ENCODE measurements around the gene GSK3B. TPM values are rescaled to one million over a fixed set of nuclear protein-coding genes. Genes with fewer than 3 reads are reported as not detected.

The GSK3B gene
- total and polyA plus RNA-seq, 2 experiments from 2014 or later, result 19.7 to 43.1 TPM

GRCh38 chr3:119778811-119779210, 315.4 kb downstream of the GSK3B start:
- Histone ChIP-seq H3K27ac (no peak overlapping the region), H3K4me2 (ENCODE audit: unreplicated experiment) (no peak overlapping the region), H3K4me3 (no peak overlapping the region), H3K27me3 (replicated peaks; ENCODE audit: insufficient read depth) (0 out of 2 replicates have a peak, but pooled peaks cover 4% of the 10 kb centered on the region), H3K36me3 (ENCODE audit: low read depth) (no peaks in the 10 kb centered on the region), H3K9ac (no peak overlapping the region), H3K4me1 (ENCODE audit: insufficient read depth) (no peaks in the 10 kb centered on the region), H3K9me3 (ENCODE audit: low read depth) (no peaks in the 10 kb centered on the region), H2AFZ (no peak overlapping the region), H3F3A (ENCODE audit: insufficient read depth) (no peaks in the 10 kb centered on the region), H3K79me2 (ENCODE audit: insufficient read depth) (no peaks in the 10 kb centered on the region), H4K20me1 (ENCODE audit: insufficient read depth) (no peaks in the 10 kb centered on the region), H3K9me2 (ENCODE audit: insufficient read depth) (no peaks in the 10 kb centered on the region)
- no peak for TF ChIP-seq EZH2 (IDR thresholded peaks at IDR 0.05; ENCODE audit: insufficient read depth, poor library complexity, severe bottlenecking)
- TF ChIP-seq EZH2phosphoT487 (IDR thresholded peaks at IDR 0.05; ENCODE audit: insufficient read depth, low read depth), result no peak
- WGBS, 2 experiments (ENCODE audit: low coverage in 1 of 2, low lambda C conversion rate in 2 of 2, missing lambda C conversion rate in 2 of 2), result 45 to 48% methylated on average over 2 of the region's 2 CpGs
- no peak for DNase-seq
- in situ Hi-C loops (cut with MboI), result no loop called here

DNA sequence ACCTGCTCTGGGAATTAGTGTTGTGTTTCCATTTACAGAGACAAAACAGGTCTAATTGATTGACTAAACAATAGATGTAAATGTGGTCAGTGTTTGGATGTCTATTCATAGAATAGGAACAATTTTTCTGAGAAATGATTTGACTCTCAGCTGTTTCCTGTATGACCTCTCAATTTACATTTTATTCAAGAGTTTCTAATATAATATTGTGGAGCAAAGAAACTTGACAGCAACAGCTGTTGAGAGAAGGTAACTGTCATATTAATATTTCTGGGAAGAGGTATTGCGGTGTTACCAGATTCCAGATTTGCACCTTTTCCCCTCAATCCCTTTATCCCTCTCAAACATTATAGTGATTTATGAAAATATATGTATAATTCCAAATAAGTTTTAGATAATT, 316.1 kb downstream of the GSK3B start:
- Histone ChIP-seq H3F3A (ENCODE audit: insufficient read depth) (no peaks in the 10 kb centered on the region), H4K20me1 (ENCODE audit: insufficient read depth) (no peaks in the 10 kb centered on the region), H3K36me3 (ENCODE audit: low read depth) (no peaks in the 10 kb centered on the region), H3K9me2 (ENCODE audit: insufficient read depth) (no peaks in the 10 kb centered on the region), H3K9ac (no peak overlapping the region), H3K79me2 (ENCODE audit: insufficient read depth) (no peaks in the 10 kb centered on the region), H3K27me3 (replicated peaks; ENCODE audit: insufficient read depth) (0 out of 2 replicates have a peak, but pooled peaks cover 4% of the 10 kb centered on the region), H3K9me3 (ENCODE audit: low read depth) (no peaks in the 10 kb centered on the region), H3K27ac (no peak overlapping the region), H3K4me3 (no peak overlapping the region), H3K4me1 (ENCODE audit: insufficient read depth) (no peaks in the 10 kb centered on the region), H2AFZ (no peak overlapping the region), H3K4me2 (ENCODE audit: unreplicated experiment) (no peak overlapping the region)
- DNase-seq, result no peak
- WGBS, 2 experiments (ENCODE audit: low coverage in 1 of 2, low lambda C conversion rate in 2 of 2, missing lambda C conversion rate in 2 of 2), result 95 to 96% methylated on average over 1 of the region's 1 CpG
- in situ Hi-C loops (cut with MboI), result no loop called here
- TF ChIP-seq EZH2phosphoT487 (IDR thresholded peaks at IDR 0.05; ENCODE audit: insufficient read depth, low read depth) (no peak), EZH2 (IDR thresholded peaks at IDR 0.05; ENCODE audit: insufficient read depth, poor library complexity, severe bottlenecking) (no peak)

DNA sequence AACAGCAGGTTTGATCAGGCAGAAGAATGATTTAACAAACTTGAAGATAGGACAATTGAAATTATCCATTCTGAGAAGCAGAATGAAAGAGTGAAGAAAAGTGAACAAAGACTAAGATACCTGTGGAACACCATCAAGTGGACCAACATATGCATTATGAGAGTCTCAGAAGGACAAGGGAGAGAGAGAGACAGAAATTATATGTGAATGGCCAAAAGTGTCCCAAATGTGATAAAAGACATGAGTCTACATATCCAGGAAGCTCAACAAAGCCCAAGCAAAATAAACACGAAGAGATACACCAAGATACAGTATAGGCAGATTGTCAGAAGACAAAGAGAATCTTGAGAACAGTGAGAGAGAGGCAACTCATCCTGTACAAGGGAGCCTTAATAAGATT, 317.9 kb downstream of the GSK3B start:
- Histone ChIP-seq H3K79me2 (ENCODE audit: insufficient read depth) (no peaks in the 10 kb centered on the region), H3K27ac (no peak overlapping the region), H3F3A (ENCODE audit: insufficient read depth) (no peaks in the 10 kb centered on the region), H3K9ac (no peak overlapping the region), H2AFZ (no peak overlapping the region), H3K9me2 (ENCODE audit: insufficient read depth) (no peaks in the 10 kb centered on the region), H3K36me3 (ENCODE audit: low read depth) (no peaks in the 10 kb centered on the region), H3K4me2 (ENCODE audit: unreplicated experiment) (no peak overlapping the region), H4K20me1 (ENCODE audit: insufficient read depth) (no peaks in the 10 kb centered on the region), H3K4me3 (no peak overlapping the region), H3K27me3 (replicated peaks; ENCODE audit: insufficient read depth) (peaks cover 16% of the 10 kb centered on the region; the same call in 1 of the 2 replicates), H3K9me3 (ENCODE audit: low read depth) (no peaks in the 10 kb centered on the region), H3K4me1 (ENCODE audit: insufficient read depth) (no peaks in the 10 kb centered on the region)
- 6 to 11% methylated on average over 1 of the region's 1 CpG for WGBS, 2 experiments (ENCODE audit: low coverage in 1 of 2, low lambda C conversion rate in 2 of 2, missing lambda C conversion rate in 2 of 2)
- no peak for DNase-seq
- in situ Hi-C loops (cut with MboI), result no loop called here
- no peak for TF ChIP-seq EZH2phosphoT487 (IDR thresholded peaks at IDR 0.05; ENCODE audit: insufficient read depth, low read depth)
- no peak for TF ChIP-seq EZH2 (IDR thresholded peaks at IDR 0.05; ENCODE audit: insufficient read depth, poor library complexity, severe bottlenecking)

- TF ChIP-seq EZH2 (IDR thresholded peaks at IDR 0.05; ENCODE audit: insufficient read depth, poor library complexity, severe bottlenecking) (no peak), EZH2phosphoT487 (IDR thresholded peaks at IDR 0.05; ENCODE audit: insufficient read depth, low read depth) (no peak)
- Histone ChIP-seq H3K27me3 (replicated peaks; ENCODE audit: insufficient read depth) (peaks cover 22% of the 10 kb centered on the region; the same call in 1 of the 2 replicates), H3K9me3 (ENCODE audit: low read depth) (no peaks in the 10 kb centered on the region), H3K79me2 (ENCODE audit: insufficient read depth) (no peaks in the 10 kb centered on the region), H3K9me2 (ENCODE audit: insufficient read depth) (no peaks in the 10 kb centered on the region), H2AFZ (no peak overlapping the region), H3K4me2 (ENCODE audit: unreplicated experiment) (no peak overlapping the region), H3K4me1 (ENCODE audit: insufficient read depth) (no peaks in the 10 kb centered on the region), H4K20me1 (ENCODE audit: insufficient read depth) (no peaks in the 10 kb centered on the region), H3K27ac (no peak overlapping the region), H3K9ac (no peak overlapping the region), H3K4me3 (no peak overlapping the region), H3F3A (ENCODE audit: insufficient read depth) (no peaks in the 10 kb centered on the region), H3K36me3 (ENCODE audit: low read depth) (no peaks in the 10 kb centered on the region)
- WGBS, 2 experiments (ENCODE audit: low coverage in 1 of 2, low lambda C conversion rate in 2 of 2, missing lambda C conversion rate in 2 of 2), result 10 to 25% methylated on average over 2 of the region's 2 CpGs
- in situ Hi-C loops (cut with MboI), result no loop called here
- no peak for DNase-seq
Measured at GRCh38 chr3:119774444-119774843, 319.8 kb downstream of the GSK3B start.

Small RNA genes lying within 50 kb of the gene (small RNA-seq; reads per million reads assigned to genes)
- gene RN7SL397P (ENCODE audit: low read depth, low replicate concordance) (not detected), gene RN7SL762P (ENCODE audit: low read depth, low replicate concordance) (not detected)

Other genes starting within 250 kb of the GSK3B start
- not detected in 2 replicates for gene GPR156, start 190.8 kb upstream of the GSK3B start, total RNA-seq (2014; rRNA removed; shearing (Covaris generic))
- 0.27 TPM in 1 of 2 replicates, not detected in the other for gene GPR156, start 190.8 kb upstream of the GSK3B start, polyA plus RNA-seq (2016; fragmentation: Nextera tagmentation; extraction: Ambion mirVana)